Right lobe of liver (tissue), 4 donors: ENCODE data around the gene MRPL2.

ENCODE experiments used
- POLR2A ChIP-seq: fragments of 450-650 bp; IDR thresholded peaks from one replicate; pipeline ENCODE4 v1.6.1; 2017; ENCODE audit warnings: antibody characterized with exemption, mild to moderate bottlenecking
- TF ChIP-seq, protein P1 (sequence below), 4 donors: fragments of 200-600 bp in 3 of 4; fragments of 450-650 bp in 1 of 4; IDR thresholded peaks; one replicate each; pipeline versions ENCODE4 v1.5.1 to v1.8.0; 2016 to 2022; ENCODE audit warnings: antibody characterized with exemption in 4 of 4, mild to moderate bottlenecking in 2 of 4
- donor health status: DM: no; HTN: no; CAD: no.
- donor health status: DM: no; HTN: no; CAD: no.
- donor health status: DM: no; HTN: yes; CAD: no.

DNA sequence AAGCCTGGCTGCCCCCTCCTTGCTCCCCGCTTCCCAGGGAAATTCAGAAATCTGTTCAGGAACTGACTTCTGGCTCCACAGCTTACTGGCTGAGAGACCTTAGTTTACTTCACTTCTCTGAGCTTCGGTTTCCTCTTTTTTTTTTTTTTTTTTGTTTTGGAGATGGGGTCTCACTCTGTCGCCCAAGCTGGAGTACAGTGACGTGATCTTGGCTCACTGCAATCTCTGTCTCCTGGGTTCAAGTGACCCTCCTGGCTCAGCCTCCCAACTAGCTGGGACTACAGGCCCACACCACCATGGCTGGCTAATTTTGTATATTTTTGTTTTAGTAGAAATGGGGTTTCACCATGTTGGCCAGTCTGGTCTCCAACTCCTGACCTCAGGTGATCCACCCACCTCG, 31.8 kb upstream of the MRPL2 start:
- TF ChIP-seq, protein P1, sequence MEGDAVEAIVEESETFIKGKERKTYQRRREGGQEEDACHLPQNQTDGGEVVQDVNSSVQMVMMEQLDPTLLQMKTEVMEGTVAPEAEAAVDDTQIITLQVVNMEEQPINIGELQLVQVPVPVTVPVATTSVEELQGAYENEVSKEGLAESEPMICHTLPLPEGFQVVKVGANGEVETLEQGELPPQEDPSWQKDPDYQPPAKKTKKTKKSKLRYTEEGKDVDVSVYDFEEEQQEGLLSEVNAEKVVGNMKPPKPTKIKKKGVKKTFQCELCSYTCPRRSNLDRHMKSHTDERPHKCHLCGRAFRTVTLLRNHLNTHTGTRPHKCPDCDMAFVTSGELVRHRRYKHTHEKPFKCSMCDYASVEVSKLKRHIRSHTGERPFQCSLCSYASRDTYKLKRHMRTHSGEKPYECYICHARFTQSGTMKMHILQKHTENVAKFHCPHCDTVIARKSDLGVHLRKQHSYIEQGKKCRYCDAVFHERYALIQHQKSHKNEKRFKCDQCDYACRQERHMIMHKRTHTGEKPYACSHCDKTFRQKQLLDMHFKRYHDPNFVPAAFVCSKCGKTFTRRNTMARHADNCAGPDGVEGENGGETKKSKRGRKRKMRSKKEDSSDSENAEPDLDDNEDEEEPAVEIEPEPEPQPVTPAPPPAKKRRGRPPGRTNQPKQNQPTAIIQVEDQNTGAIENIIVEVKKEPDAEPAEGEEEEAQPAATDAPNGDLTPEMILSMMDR (IDR thresholded peaks at IDR 0.05), result no peak
- TF ChIP-seq POLR2A, result no peak
